Body of pancreas (tissue), 4 donors: ENCODE results near the gene OR6K2.

Source experiments
- CTCF ChIP-seq, 7 experiments: fragments of 450-650 bp in 4 of 7; fragments of 200-600 bp in 3 of 7; sonication (generic) in 3 of 7; IDR thresholded peaks; one replicate each; pipeline ENCODE4 v1.5.1; 2016 to 2019; ENCODE audit warnings: antibody characterized with exemption in 7 of 7
- POLR2A ChIP-seq, 3 donors: fragments of 450-650 bp; IDR thresholded peaks; one replicate each; pipeline ENCODE4 v1.6.1; 2016; ENCODE audit warnings: antibody characterized with exemption in 3 of 3, mild to moderate bottlenecking in 2 of 3

- TF ChIP-seq CTCF (IDR thresholded peaks at IDR 0.05) (no peak), POLR2A (IDR thresholded peaks at IDR 0.05) (no peak)
These were observed 46.4 kb downstream of the OR6K2 start for GRCh38 chr1:158654086-158654485.
